T1000 (cell line): ENCODE results near the gene CENPVL2.
"Not testable (repeated sequence)": the region's sequence is repeated elsewhere in the genome, so short reads cannot be mapped to it uniquely, and the experiment has no call there.

ENCODE experiments used
- DNase-seq: peaks from one replicate; lab custom pipeline; 2025; ENCODE audit warnings: mixed read lengths; lab: John Stamatoyannopoulos, UW

The CENPVL2 gene

DNA sequence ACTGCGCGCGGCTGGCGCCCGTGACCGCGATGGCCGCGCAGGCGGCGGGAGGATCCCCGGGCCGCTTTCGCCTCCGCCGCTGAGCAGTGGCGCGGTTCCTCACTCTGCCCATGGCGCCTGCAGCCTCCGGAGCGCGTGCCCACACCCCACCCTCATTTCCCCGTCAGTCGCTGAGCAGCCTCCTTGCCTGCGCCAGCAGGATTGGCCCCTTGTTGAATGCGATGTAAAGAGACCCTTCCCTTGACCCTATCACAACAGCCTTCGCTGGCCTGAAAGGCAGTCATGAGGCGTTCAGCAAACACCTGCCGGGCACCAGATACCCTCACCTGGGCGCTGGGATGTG is at the start of gene CENPVL2:
CENPVL2 (minus strand) TSS at position 112 of the 343 bp plus-strand sequence; CDS start at position 112, 0 bp downstream.
- DNase-seq, result not testable (repeated sequence)

DNA sequence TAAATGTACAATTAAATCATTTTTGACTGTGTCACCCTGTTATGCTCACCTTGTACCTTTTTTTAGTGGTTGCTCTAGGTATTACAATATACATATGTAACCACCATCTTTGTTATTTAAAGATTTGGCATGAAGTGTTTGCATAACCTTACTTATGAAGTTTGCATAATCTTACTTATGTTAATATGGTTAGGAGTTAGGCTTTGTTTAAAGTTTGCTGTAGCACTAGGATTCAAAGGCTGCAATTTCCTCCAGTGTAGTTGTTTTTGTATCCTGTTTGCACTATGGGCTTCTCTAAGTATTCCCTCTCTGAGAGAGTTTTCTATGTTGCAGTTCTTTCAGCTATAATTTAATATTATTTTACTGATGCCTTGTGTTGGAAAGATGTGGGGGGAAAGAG is 45.6 kb upstream of the CENPVL2 start:
- no peak for DNase-seq

DNA sequence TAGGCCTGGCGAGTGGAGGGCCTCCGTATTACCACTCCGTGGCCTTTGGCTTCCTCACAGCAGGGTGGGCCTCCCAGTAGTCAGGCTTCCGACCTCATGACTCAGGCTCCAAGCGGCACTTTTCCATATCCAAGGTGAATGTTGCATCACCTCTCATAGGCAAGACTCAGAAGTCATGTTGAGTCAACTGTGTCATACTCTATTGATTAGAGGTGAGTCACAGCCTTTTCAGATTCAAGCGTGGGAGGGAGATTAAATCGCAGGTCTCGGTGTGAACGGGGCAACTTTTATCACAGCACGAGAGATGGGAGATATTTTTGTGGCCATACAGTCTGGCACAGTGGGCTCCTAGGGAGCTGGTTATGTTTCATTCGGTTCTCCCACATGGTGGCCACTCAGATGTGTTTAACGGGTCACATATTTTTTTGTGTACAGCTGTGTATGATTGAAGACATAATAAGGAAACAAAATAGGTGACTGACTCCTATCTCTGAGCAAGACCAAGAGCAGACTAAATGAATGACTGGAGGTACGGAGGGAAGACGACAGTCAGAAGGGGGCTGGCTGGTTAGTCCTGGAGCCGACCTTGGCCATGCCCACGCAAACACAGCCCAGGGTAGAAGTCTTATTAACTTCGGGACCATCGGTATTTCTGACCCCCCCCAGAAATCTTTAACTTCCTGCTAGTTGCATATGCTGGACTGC is 30.5 kb upstream of the CENPVL2 start:
- not testable (repeated sequence) for DNase-seq

DNA sequence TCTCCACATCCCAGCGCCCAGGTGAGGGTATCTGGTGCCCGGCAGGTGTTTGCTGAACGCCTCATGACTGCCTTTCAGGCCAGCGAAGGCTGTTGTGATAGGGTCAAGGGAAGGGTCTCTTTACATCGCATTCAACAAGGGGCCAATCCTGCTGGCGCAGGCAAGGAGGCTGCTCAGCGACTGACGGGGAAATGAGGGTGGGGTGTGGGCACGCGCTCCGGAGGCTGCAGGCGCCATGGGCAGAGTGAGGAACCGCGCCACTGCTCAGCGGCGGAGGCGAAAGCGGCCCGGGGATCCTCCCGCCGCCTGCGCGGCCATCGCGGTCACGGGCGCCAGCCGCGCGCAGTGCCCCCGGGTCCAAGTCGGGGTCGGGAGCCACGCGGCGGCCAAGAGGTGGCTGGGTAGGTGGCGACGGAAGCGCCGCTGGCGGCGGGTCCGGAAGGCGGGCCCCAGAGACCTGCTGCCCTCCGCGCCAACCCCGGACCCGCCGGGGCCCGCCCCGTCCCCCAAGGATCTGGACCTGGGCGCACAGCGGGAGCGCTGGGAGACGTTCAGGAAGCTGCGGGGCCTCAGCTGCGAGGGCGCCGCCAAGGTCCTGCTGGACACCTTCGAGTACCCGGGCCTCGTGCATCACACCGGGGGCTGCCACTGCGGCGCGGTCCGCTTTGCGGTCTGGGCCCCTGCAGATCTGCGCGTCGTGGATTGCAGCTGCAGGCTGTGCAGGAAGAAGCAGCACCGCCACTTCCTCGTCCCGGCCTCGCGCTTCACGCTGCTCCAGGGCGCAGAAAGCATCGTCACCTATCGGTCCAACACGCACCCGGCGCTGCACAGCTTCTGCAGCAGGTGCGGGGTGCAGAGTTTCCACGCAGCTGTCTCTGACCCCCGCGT is 27.9 kb upstream of the CENPVL2 start, which contains the start of gene CENPVL1:
CENPVL1 (plus strand) TSS at position 236 of the 888 bp plus-strand sequence; CDS start at position 236, 0 bp downstream.
- not testable (repeated sequence) for DNase-seq

GRCh38 chrX:51697397-51697796 is 14.8 kb upstream of the CENPVL2 start:
- no peak for DNase-seq

- no peak for DNase-seq
Measured at GRCh38 chrX:51694254-51694653, 11.6 kb upstream of the CENPVL2 start.

- not testable (repeated sequence) for DNase-seq
Measured at GRCh38 chrX:51681808-51682719, 567 bp downstream of the CENPVL2 start.

- not testable (repeated sequence) for DNase-seq
Measured at GRCh38 chrX:51679689-51680433, 2.8 kb downstream of the CENPVL2 start.

- no peak for DNase-seq
Measured at GRCh38 chrX:51665981-51666380, 16.6 kb downstream of the CENPVL2 start.

- no peak for DNase-seq
Measured at GRCh38 chrX:51643377-51643776, 39.3 kb downstream of the CENPVL2 start.

DNA sequence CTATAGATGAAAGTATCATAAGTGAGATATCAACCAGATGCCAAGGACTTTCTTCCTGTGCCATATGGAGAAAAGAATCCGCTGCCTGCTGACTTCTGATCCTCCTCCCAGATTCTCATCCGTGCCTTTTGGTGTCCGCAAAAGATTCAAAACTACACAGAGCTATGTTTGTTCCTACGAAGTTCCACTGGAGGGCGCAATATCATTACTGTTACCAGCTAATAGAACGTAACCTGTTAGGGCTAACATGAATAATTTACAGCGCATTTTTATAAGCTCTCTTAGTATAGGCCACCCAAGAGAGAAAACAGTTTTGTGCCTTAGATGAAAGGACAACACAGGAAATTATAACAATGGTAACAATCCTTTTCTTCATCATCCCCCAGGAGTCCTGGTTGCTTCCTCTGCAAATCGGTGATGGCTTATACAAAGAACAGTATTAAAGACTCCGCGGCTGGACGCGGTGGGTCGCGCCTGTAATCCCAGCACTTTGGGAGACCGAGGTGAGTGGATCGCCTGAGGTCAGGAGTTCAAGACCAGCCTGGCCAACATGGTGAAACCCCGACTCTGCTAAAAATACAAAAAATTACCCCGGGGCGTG is 41.1 kb downstream of the CENPVL2 start:
- no peak for DNase-seq

GRCh38 chrX:51636511-51636910 is 46.1 kb downstream of the CENPVL2 start:
- not testable (repeated sequence) for DNase-seq
